ENCODE data around the gene IQCB1. TPM values are rescaled to one million over a fixed set of nuclear protein-coding genes. Genes with fewer than 3 reads are reported as not detected.

IQCB1 gene
- polyA plus RNA-seq (2012; ENCODE audit: insufficient read length, low read depth): 12.5 TPM

- TF ChIP-seq SIN3A (IDR thresholded peaks at IDR 0.05; ENCODE audit: borderline replicate concordance, insufficient read depth, low read length) (0 out of 2 replicates have a peak, but pooled peaks have one; percentile 27), POLR2AphosphoS5 (IDR thresholded peaks at IDR 0.05; ENCODE audit: low read depth, low read length) (peak; percentile 82), REST (IDR thresholded peaks at IDR 0.05; ENCODE audit: insufficient read depth in 1 of 2, low read depth in 2 of 2, low read length in 2 of 2) (no peak), FOXP2 (optimal IDR thresholded peaks at IDR 0.05; ENCODE audit: borderline replicate concordance, extremely low read depth, extremely low read length, insufficient read depth) (no peak), TAF1 (IDR thresholded peaks at IDR 0.05; ENCODE audit: borderline replicate concordance, insufficient read depth, low read length) (peak; percentile 87)
These were observed at the start of gene IQCB1, which contains the start of gene EAF2 for GRCh38 chr3:121834671-121835464. Gene IQCB1 (minus strand): TSS chr3:121835060. CDS start chr3:121828960, 6,100 bp downstream. Gene EAF2 (plus strand): TSS chr3:121835209. CDS start chr3:121835286, 77 bp downstream.

GRCh38 chr3:121883507-121883906 lies 48.6 kb upstream of the IQCB1 start:
- TF ChIP-seq SIN3A (IDR thresholded peaks at IDR 0.05; ENCODE audit: borderline replicate concordance, insufficient read depth, low read length) (no peak), FOXP2 (optimal IDR thresholded peaks at IDR 0.05; ENCODE audit: borderline replicate concordance, extremely low read depth, extremely low read length, insufficient read depth) (no peak), POLR2AphosphoS5 (IDR thresholded peaks at IDR 0.05; ENCODE audit: low read depth, low read length) (no peak), TAF1 (IDR thresholded peaks at IDR 0.05; ENCODE audit: borderline replicate concordance, insufficient read depth, low read length) (no peak), REST (IDR thresholded peaks at IDR 0.05; ENCODE audit: insufficient read depth in 1 of 2, low read depth in 2 of 2, low read length in 2 of 2) (no peak)

- TF ChIP-seq REST (IDR thresholded peaks at IDR 0.05; ENCODE audit: insufficient read depth in 1 of 2, low read depth in 2 of 2, low read length in 2 of 2) (no peak), SIN3A (IDR thresholded peaks at IDR 0.05; ENCODE audit: borderline replicate concordance, insufficient read depth, low read length) (no peak), POLR2AphosphoS5 (IDR thresholded peaks at IDR 0.05; ENCODE audit: low read depth, low read length) (no peak), TAF1 (IDR thresholded peaks at IDR 0.05; ENCODE audit: borderline replicate concordance, insufficient read depth, low read length) (no peak), FOXP2 (optimal IDR thresholded peaks at IDR 0.05; ENCODE audit: borderline replicate concordance, extremely low read depth, extremely low read length, insufficient read depth) (no peak)
These were observed 43.6 kb upstream of the IQCB1 start for GRCh38 chr3:121878411-121878810.

GRCh38 chr3:121871430-121871829 lies 36.6 kb upstream of the IQCB1 start:
- TF ChIP-seq TAF1 (IDR thresholded peaks at IDR 0.05; ENCODE audit: borderline replicate concordance, insufficient read depth, low read length) (no peak), REST (IDR thresholded peaks at IDR 0.05; ENCODE audit: insufficient read depth in 1 of 2, low read depth in 2 of 2, low read length in 2 of 2) (no peak), FOXP2 (optimal IDR thresholded peaks at IDR 0.05; ENCODE audit: borderline replicate concordance, extremely low read depth, extremely low read length, insufficient read depth) (no peak), POLR2AphosphoS5 (IDR thresholded peaks at IDR 0.05; ENCODE audit: low read depth, low read length) (no peak)
